ENCODE measurements around the gene CLNS1A. TPM values are rescaled to one million over a fixed set of nuclear protein-coding genes. Genes with fewer than 3 reads are reported as not detected.
"Not testable (repeated sequence)": the region's sequence is repeated elsewhere in the genome, so short reads cannot be mapped to it uniquely, and the experiment has no call there.

The CLNS1A gene
- total RNA-seq, 1 experiment from 2014 or later = 361 TPM

DNA sequence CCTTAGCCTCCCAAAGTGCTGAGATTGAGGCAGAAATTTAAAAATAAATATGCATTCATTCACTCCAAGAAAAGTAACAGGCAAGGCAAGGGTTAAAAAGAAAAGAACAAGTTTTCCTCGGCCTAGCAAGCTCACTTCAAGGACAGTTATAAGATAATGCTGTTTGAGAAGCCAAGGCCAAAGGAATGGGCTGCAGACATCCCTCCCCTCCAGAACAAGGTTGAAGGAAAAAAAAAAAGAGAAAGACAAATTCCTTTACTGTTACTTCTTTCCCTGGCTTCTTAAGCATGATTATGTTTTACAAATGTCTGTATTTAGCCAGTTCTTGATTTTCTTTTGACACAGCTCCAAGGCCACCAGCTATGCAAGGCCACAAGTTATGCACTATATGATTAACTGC, 66.7 kb downstream of the CLNS1A start:
- H3K9me3 ChIP-seq (ENCODE audit: low read length); H3K27ac ChIP-seq (ENCODE audit: low read length); H3K4me2 ChIP-seq (ENCODE audit: low read length); intact Hi-C loops (cut with micrococcal nuclease); DNase-seq; H3K27me3 ChIP-seq (ENCODE audit: low read length); H2AFZ ChIP-seq (ENCODE audit: low read length); CTCF ChIA-PET; H3F3A ChIP-seq (ENCODE audit: low read length, unreplicated experiment); H3K36me3 ChIP-seq (ENCODE audit: low read depth, low read length); H3K9ac ChIP-seq (ENCODE audit: low read length); H4K20me1 ChIP-seq (ENCODE audit: low read length); H3K9me2 ChIP-seq (replicated peaks; ENCODE audit: low read length); ATAC-seq; BruUV-seq (replicated peaks); H3K4me1 ChIP-seq (ENCODE audit: insufficient read depth, low read length); POLR2A ChIA-PET (ENCODE audit: unreplicated experiment); H3K4me3 ChIP-seq (ENCODE audit: low read length); H3K79me2 ChIP-seq (ENCODE audit: low read length): not testable (repeated sequence)

DNA sequence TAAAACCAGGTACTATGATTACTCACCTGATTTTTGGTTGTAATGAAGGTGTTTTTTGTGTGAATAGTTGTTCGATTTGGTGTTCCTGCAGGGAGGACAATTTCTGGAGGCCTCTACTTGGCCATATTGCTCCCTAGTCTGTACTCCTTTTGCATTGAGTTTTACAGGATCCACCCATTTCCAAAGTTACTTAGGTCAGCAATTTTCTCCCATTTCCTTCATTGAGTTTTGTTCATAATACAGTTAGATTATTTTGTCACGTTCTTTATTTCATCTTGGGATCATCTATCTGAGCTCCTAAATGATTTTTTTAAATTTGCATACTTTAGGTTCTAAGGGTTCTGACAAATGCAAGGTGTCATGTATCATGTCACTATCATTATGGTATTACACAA, 67.9 kb downstream of the CLNS1A start:
- H3K9me2 ChIP-seq (replicated peaks; ENCODE audit: low read length) = no peaks in the 10 kb centered on the region
- POLR2A ChIA-PET (ENCODE audit: unreplicated experiment) = interaction anchor here (0.6 kb wide), 1 partner anchor 503 kb away, joined by 3 read pairs; the partner anchor contains the start of gene CAPN5

DNA sequence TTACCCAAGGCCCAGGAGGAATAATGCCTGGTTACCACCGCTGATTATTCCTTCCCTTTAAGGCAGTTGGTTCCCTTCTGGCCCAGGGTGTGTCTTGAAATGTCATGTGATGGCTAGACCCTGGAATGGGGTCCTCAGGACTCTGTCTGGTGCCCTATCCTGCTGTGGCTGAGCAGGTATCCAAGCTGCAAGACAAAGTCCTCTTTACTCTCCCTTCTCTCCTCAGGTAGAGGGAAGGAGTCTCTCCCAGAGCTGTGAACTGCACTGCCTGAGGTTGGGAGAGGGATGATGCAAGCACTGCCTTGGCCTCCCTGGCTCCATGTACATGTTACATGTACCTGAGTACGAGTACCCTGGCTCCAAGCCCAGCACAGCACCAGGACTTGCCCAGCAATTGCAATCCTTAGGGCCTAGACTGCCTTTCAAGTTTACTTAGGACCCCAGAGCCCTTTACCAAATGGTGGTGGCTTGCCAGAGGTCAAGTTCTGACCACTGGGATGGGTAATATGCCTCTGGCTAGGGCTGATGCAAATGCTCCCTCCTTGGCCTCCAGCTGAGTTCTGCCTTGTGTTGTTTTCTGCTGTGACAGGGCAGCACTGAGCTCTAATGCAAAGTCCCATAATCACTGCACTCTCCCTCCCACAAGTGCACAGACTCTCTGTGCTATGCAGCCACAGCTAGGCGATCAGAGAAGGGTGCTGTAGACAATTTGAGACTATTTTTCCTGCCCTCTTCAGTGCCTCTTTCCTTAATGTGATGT, 68.5 kb downstream of the CLNS1A start:
- no peaks in the 10 kb centered on the region for H4K20me1 ChIP-seq (ENCODE audit: low read length)
- no peak overlapping the region for H3K4me3 ChIP-seq (ENCODE audit: low read length)
- BruUV-seq (replicated peaks) = no TSS peak
- no peaks in the 10 kb centered on the region for H3K4me1 ChIP-seq (ENCODE audit: insufficient read depth, low read length)
- DNase-seq = no peak
- no peaks in the 10 kb centered on the region for H3K9me3 ChIP-seq (ENCODE audit: low read length)
- no peak overlapping the region for H3K27ac ChIP-seq (ENCODE audit: low read length)
- no peak for ATAC-seq
- no peaks in the 10 kb centered on the region for H3K79me2 ChIP-seq (ENCODE audit: low read length)
- TF ChIP-seq EZH2 (IDR thresholded peaks at IDR 0.05; ENCODE audit: low read length, unreplicated experiment) (no peak), EZH2phosphoT487 (IDR thresholded peaks at IDR 0.05; ENCODE audit: borderline replicate concordance, low read length) (no peak)
- TF ChIP-seq, protein P1, sequence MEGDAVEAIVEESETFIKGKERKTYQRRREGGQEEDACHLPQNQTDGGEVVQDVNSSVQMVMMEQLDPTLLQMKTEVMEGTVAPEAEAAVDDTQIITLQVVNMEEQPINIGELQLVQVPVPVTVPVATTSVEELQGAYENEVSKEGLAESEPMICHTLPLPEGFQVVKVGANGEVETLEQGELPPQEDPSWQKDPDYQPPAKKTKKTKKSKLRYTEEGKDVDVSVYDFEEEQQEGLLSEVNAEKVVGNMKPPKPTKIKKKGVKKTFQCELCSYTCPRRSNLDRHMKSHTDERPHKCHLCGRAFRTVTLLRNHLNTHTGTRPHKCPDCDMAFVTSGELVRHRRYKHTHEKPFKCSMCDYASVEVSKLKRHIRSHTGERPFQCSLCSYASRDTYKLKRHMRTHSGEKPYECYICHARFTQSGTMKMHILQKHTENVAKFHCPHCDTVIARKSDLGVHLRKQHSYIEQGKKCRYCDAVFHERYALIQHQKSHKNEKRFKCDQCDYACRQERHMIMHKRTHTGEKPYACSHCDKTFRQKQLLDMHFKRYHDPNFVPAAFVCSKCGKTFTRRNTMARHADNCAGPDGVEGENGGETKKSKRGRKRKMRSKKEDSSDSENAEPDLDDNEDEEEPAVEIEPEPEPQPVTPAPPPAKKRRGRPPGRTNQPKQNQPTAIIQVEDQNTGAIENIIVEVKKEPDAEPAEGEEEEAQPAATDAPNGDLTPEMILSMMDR (conservative IDR thresholded peaks at IDR 0.05; ENCODE audit: low read depth, low read length) = no peak
- no peak overlapping the region for H2AFZ ChIP-seq (ENCODE audit: low read length)
- intact Hi-C loops (cut with micrococcal nuclease) = no loop called here
- H3K27me3 ChIP-seq (ENCODE audit: low read length) = no peaks in the 10 kb centered on the region
- H3K36me3 ChIP-seq (ENCODE audit: low read depth, low read length) = no peaks in the 10 kb centered on the region
- H3K9me2 ChIP-seq (replicated peaks; ENCODE audit: low read length) = no peaks in the 10 kb centered on the region
- no peaks in the 10 kb centered on the region for H3F3A ChIP-seq (ENCODE audit: low read length, unreplicated experiment)
- POLR2A ChIA-PET (ENCODE audit: unreplicated experiment) = interaction anchor here (0.6 kb wide), 1 partner anchor 502 kb away, joined by 3 read pairs; the partner anchor contains the start of gene CAPN5
- CTCF ChIA-PET = no interaction called here
- H3K9ac ChIP-seq (ENCODE audit: low read length) = no peak overlapping the region
- no peak overlapping the region for H3K4me2 ChIP-seq (ENCODE audit: low read length)

More for the DNA sequence above, 67.9 kb downstream of the CLNS1A start:
- Histone ChIP-seq H3K9me3 (ENCODE audit: low read length) (no peaks in the 10 kb centered on the region), H3K79me2 (ENCODE audit: low read length) (no peaks in the 10 kb centered on the region), H3F3A (ENCODE audit: low read length, unreplicated experiment) (no peaks in the 10 kb centered on the region), H3K36me3 (ENCODE audit: low read depth, low read length) (no peaks in the 10 kb centered on the region), H3K27ac (ENCODE audit: low read length) (no peak overlapping the region), H3K4me2 (ENCODE audit: low read length) (no peak overlapping the region), H3K4me3 (ENCODE audit: low read length) (no peak overlapping the region), H2AFZ (ENCODE audit: low read length) (no peak overlapping the region), H3K27me3 (ENCODE audit: low read length) (no peaks in the 10 kb centered on the region), H3K4me1 (ENCODE audit: insufficient read depth, low read length) (no peaks in the 10 kb centered on the region), H4K20me1 (ENCODE audit: low read length) (no peaks in the 10 kb centered on the region), H3K9ac (ENCODE audit: low read length) (no peak overlapping the region)
- TF ChIP-seq, protein P1 (conservative IDR thresholded peaks at IDR 0.05; ENCODE audit: low read depth, low read length) = no peak
- CTCF ChIA-PET = no interaction called here
- no TSS peak for BruUV-seq (replicated peaks)
- intact Hi-C loops (cut with micrococcal nuclease) = no loop called here
- no peak for DNase-seq
- no peak for ATAC-seq

Measured in PC-3 (cell line).